GM12872 (cell line): ENCODE results near the gene SRD5A2.

Experiments used
- TF ChIP-seq, protein P1 (sequence below): IDR thresholded peaks from 3 replicates; pipeline ENCODE4 v1.5.1; 2011; ENCODE audit warnings: low read depth, mild to moderate bottlenecking, low read length, moderate library complexity; ENCODE audit not compliant: insufficient read depth

Gene SRD5A2

DNA sequence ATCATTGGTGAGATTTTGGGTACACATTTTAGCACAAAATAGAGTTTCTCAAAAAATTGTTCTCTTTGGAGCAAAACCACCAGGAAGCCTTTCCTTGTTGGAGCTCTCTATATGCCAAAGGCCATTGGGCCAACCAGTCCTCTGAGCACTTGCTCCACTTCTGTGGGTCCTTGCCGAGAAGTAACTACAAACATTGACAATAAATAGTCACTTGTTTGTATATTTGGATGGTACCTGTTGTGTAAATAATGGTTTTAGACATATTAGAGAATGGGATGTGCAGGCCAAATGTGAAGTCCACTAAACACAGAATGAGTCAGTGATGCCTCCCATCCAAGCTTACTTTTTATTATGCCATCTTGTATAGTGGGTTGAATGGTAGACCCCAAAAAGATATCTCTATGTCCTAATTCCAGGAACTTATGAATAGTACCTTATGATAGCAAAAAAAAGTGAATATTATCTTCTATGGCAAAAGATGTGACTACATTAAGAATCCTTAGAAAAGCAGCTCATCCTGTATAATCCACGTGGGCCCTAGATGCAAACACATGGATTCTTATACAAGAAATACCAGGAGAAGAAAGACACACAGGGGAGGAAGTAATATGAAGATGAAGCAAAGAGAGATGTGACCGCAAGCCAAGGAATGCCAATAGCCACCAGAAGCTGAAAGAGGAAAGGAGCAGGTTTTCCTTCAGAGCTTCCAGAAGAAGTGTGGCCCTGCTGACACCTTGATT is 24.6 kb downstream of the SRD5A2 start:
- TF ChIP-seq, protein P1, sequence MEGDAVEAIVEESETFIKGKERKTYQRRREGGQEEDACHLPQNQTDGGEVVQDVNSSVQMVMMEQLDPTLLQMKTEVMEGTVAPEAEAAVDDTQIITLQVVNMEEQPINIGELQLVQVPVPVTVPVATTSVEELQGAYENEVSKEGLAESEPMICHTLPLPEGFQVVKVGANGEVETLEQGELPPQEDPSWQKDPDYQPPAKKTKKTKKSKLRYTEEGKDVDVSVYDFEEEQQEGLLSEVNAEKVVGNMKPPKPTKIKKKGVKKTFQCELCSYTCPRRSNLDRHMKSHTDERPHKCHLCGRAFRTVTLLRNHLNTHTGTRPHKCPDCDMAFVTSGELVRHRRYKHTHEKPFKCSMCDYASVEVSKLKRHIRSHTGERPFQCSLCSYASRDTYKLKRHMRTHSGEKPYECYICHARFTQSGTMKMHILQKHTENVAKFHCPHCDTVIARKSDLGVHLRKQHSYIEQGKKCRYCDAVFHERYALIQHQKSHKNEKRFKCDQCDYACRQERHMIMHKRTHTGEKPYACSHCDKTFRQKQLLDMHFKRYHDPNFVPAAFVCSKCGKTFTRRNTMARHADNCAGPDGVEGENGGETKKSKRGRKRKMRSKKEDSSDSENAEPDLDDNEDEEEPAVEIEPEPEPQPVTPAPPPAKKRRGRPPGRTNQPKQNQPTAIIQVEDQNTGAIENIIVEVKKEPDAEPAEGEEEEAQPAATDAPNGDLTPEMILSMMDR: no peak

DNA sequence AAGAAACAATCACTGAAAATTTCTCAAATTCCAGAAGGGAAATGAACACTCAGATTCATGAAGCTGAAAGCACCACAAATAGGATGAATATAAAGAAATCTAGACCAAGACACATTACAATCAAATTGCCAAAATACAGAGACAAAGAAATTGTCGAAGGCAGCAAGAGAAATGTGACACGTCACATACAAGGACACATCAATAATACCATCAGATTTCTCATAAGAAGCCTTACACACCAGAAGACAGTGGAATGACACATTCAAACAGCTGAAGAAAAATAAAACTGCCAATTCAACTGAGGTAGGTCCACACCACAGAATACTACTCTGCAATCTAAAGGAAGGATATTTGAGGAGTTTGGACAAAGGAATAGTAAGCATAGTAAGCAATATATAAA is 27.4 kb downstream of the SRD5A2 start:
- TF ChIP-seq, protein P1: no peak

DNA sequence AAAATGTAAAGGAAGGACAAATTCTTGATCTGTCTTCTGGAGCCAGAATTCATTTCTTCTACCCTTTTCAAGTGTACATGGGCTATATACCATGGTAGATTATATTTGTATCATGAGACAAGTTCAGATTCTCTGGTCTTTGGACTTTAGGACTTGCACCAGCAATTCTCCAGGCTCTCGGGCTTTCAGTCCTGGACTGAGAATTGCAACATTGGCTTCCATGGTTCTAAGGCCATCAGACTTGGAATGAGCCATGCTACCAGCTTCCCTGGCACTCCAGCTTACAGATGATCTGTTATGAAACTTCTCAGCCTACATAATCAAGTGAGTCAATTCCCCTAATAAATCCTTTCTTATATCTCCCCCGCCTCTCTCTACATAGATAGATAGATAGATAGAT is 33.3 kb downstream of the SRD5A2 start:
- TF ChIP-seq, protein P1: no peak

DNA sequence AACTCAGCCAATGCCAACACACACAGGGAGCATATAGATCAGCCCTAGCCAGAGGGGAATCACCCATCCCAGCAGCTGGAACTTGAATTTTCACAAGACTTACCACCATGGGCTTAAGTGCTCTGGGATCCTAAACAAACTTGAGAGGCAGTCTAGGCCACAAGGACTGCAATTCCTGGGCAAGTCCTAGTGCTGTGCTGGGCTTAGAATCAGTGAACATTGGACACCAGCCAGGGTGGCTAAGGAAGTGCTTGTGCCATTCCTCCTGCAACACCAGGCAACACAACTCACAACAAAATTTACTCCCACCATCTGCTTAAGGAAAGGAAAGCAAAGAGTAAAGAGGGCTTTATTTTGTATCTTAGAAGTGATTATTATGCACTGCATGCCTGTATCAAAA is 38.9 kb downstream of the SRD5A2 start:
- TF ChIP-seq, protein P1: no peak

DNA sequence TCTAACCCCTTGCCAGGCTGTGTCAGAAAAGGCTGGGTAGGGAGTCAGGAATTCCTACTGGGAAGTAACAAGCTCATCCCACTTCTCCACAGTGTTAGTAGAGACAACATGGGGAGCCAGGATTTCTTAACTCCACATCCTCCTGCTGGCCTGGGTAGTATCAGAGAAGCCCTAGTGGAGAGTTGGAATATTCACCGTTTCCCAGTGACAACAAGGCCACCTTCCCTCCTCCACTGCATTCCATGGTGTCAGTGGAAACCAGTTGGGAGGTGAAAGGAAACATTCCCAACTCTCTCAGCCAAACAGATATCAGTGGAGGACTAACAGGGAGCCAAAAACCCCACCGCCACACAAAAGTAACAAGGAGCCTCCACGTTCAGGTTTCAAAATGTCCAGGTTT is 41.2 kb downstream of the SRD5A2 start:
- TF ChIP-seq, protein P1: no peak

DNA sequence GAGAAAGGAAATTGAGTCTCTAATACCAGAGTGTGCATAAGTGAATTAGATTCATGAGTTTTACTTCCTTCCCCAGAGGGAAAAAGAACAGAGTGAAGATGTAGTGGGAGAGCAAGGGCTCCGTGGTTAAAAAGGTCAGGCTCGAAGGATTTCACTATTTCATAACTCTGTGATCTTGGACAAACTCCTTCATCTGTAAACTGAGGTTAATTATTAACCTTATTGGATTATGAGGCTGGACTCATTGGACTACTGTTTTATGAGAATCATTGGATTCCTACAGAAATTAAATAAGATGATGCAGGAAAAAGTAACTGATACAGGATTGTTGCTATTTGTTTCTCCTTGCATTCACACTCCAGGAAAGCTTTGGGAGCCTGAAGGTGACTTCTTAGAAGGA is 45.0 kb downstream of the SRD5A2 start:
- TF ChIP-seq, protein P1: no peak

DNA sequence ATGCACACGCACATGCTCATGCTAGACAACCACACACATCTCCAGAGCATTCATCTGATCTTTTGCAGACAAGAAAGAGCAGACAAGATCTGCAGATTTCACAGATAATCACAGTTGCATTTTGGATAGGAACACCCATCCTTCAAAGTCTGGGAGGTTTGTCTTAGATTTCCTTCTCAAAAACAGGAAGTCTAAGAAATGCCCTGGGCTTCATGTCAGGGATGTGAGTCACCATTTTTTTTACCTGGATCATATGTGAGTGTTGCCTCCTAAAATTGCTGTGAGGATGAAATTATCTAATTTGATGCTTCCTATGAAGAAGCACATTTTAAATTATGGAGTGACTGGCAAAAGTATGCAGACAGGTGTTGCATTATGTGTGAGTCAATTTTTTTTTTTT is 46.1 kb downstream of the SRD5A2 start:
- TF ChIP-seq, protein P1: no peak
